Dendritic cell treated with granulocyte-macrophage colony-stimulating factor and Interleukin-4, amounts not matched to agents 40 ng/mL and 50 ng/mL, for 4 days (primary cell): Measurements from ENCODE around the gene ENDOD1.
"Not testable (repeated sequence)": the region's sequence is repeated elsewhere in the genome, so short reads cannot be mapped to it uniquely, and the experiment has no call there.

Experiments used
- H3K27ac Mint-ChIP-seq: one replicate; pipeline ENCODE4 v1.8.0; 2022; ENCODE audit warnings: mild to moderate bottlenecking, mixed read lengths
- H3K27me3 Mint-ChIP-seq: one replicate; pipeline ENCODE4 v1.8.0; 2022; ENCODE audit warnings: mild to moderate bottlenecking, mixed read lengths
- H3K36me3 Mint-ChIP-seq: one replicate; pipeline ENCODE4 v1.8.0; 2022; ENCODE audit warnings: low read depth, mixed read lengths
- H3K4me1 Mint-ChIP-seq: one replicate; pipeline ENCODE4 v1.8.0; 2022; ENCODE audit warnings: low read depth, mixed read lengths
- H3K4me3 Mint-ChIP-seq: one replicate; pipeline ENCODE4 v1.8.0; 2022; ENCODE audit warnings: mild to moderate bottlenecking, moderate library complexity, mixed read lengths
- H3K9me3 Mint-ChIP-seq: one replicate; pipeline ENCODE4 v1.8.0; 2022; ENCODE audit warnings: mixed read lengths
- intact Hi-C: fragments of 100-400 bp; cut with micrococcal nuclease; formaldehyde crosslinking; loops from one replicate; pipeline ENCODE4 v1.15.0; 2022

The ENDOD1 gene

GRCh38 chr11:95101935-95102334 lies 12.3 kb downstream of the ENDOD1 start:
- H3K4me1 Mint-ChIP-seq: peaks cover 7% of the 10 kb centered on the region
- no peaks in the 10 kb centered on the region for H3K36me3 Mint-ChIP-seq
- H3K9me3 Mint-ChIP-seq: no peaks in the 10 kb centered on the region
- intact Hi-C loops: no loop called here
- no peak overlapping the region for H3K4me3 Mint-ChIP-seq
- H3K27ac Mint-ChIP-seq: no peak overlapping the region
- no peaks in the 10 kb centered on the region for H3K27me3 Mint-ChIP-seq

GRCh38 chr11:95102733-95103132 lies 13.1 kb downstream of the ENDOD1 start:
- H3K27ac Mint-ChIP-seq: no peak overlapping the region
- H3K4me1 Mint-ChIP-seq: peaks cover 9% of the 10 kb centered on the region
- H3K9me3 Mint-ChIP-seq: no peaks in the 10 kb centered on the region
- intact Hi-C loops: no loop called here
- no peaks in the 10 kb centered on the region for H3K27me3 Mint-ChIP-seq
- no peaks in the 10 kb centered on the region for H3K36me3 Mint-ChIP-seq
- no peak overlapping the region for H3K4me3 Mint-ChIP-seq

- no peak overlapping the region for H3K27ac Mint-ChIP-seq
- H3K4me3 Mint-ChIP-seq: no peak overlapping the region
- no peaks in the 10 kb centered on the region for H3K36me3 Mint-ChIP-seq
- no peaks in the 10 kb centered on the region for H3K27me3 Mint-ChIP-seq
- H3K4me1 Mint-ChIP-seq: peaks cover 19% of the 10 kb centered on the region
- no peaks in the 10 kb centered on the region for H3K9me3 Mint-ChIP-seq
- intact Hi-C loops: no loop called here
These were observed 14.1 kb downstream of the ENDOD1 start for GRCh38 chr11:95103701-95104100.

GRCh38 chr11:95104121-95104830 lies 14.6 kb downstream of the ENDOD1 start:
- Mint-ChIP-seq H3K4me1 (peaks cover 25% of the 10 kb centered on the region), H3K36me3 (no peaks in the 10 kb centered on the region), H3K4me3 (no peak overlapping the region), H3K27ac (no peak overlapping the region), H3K27me3 (no peaks in the 10 kb centered on the region), H3K9me3 (no peaks in the 10 kb centered on the region)
- intact Hi-C loops: no loop called here

- Mint-ChIP-seq H3K4me3 (no peak overlapping the region), H3K4me1 (peaks cover 31% of the 10 kb centered on the region), H3K9me3 (no peaks in the 10 kb centered on the region), H3K27me3 (no peaks in the 10 kb centered on the region), H3K36me3 (no peaks in the 10 kb centered on the region), H3K27ac (no peak overlapping the region)
- intact Hi-C loops: no loop called here
These were observed 15.2 kb downstream of the ENDOD1 start for GRCh38 chr11:95104856-95105255.

GRCh38 chr11:95108159-95108611 lies 18.5 kb downstream of the ENDOD1 start:
- H3K27ac Mint-ChIP-seq: peak overlapping the region; percentile 88

GRCh38 chr11:95108671-95109551 lies 19.3 kb downstream of the ENDOD1 start:
- H3K27me3 Mint-ChIP-seq: no peaks in the 10 kb centered on the region
- no peaks in the 10 kb centered on the region for H3K36me3 Mint-ChIP-seq
- peak overlapping the region; percentile 88 for H3K27ac Mint-ChIP-seq
- intact Hi-C loops: no loop called here
- H3K4me3 Mint-ChIP-seq: peak overlapping the region; percentile 18
- H3K4me1 Mint-ChIP-seq: peaks cover 25% of the 10 kb centered on the region
- H3K9me3 Mint-ChIP-seq: no peaks in the 10 kb centered on the region

More at GRCh38 chr11:95108159-95108611, 18.5 kb downstream of the ENDOD1 start:
- H3K9me3 Mint-ChIP-seq: no peaks in the 10 kb centered on the region
- H3K36me3 Mint-ChIP-seq: no peaks in the 10 kb centered on the region
- H3K4me1 Mint-ChIP-seq: peaks cover 25% of the 10 kb centered on the region
- intact Hi-C loops: no loop called here
- no peaks in the 10 kb centered on the region for H3K27me3 Mint-ChIP-seq
- H3K4me3 Mint-ChIP-seq: peak overlapping the region; percentile 68

- H3K9me3 Mint-ChIP-seq, H3K27me3 Mint-ChIP-seq, H3K36me3 Mint-ChIP-seq, intact Hi-C loops, H3K4me3 Mint-ChIP-seq, H3K27ac Mint-ChIP-seq: not testable (repeated sequence)
- peaks cover 25% of the 10 kb centered on the region for H3K4me1 Mint-ChIP-seq
These were observed 21.8 kb downstream of the ENDOD1 start for GRCh38 chr11:95111471-95111870.

- peaks cover 25% of the 10 kb centered on the region for H3K4me1 Mint-ChIP-seq
- intact Hi-C loops: no loop called here
- H3K27me3 Mint-ChIP-seq: no peaks in the 10 kb centered on the region
- no peak overlapping the region for H3K4me3 Mint-ChIP-seq
- H3K27ac Mint-ChIP-seq: no peak overlapping the region
- H3K9me3 Mint-ChIP-seq: no peaks in the 10 kb centered on the region
- H3K36me3 Mint-ChIP-seq: no peaks in the 10 kb centered on the region
These were observed 22.4 kb downstream of the ENDOD1 start for GRCh38 chr11:95111923-95112540.

GRCh38 chr11:95115597-95115996 lies 26.0 kb downstream of the ENDOD1 start:
- H3K36me3 Mint-ChIP-seq: no peaks in the 10 kb centered on the region
- intact Hi-C loops: no loop called here
- no peak overlapping the region for H3K4me3 Mint-ChIP-seq
- H3K27me3 Mint-ChIP-seq: no peaks in the 10 kb centered on the region
- H3K4me1 Mint-ChIP-seq: no peaks in the 10 kb centered on the region
- no peaks in the 10 kb centered on the region for H3K9me3 Mint-ChIP-seq
- no peak overlapping the region for H3K27ac Mint-ChIP-seq

GRCh38 chr11:95119361-95120060 lies 29.9 kb downstream of the ENDOD1 start:
- no peaks in the 10 kb centered on the region for H3K4me1 Mint-ChIP-seq
- H3K27ac Mint-ChIP-seq: no peak overlapping the region
- H3K4me3 Mint-ChIP-seq: no peak overlapping the region
- H3K36me3 Mint-ChIP-seq: no peaks in the 10 kb centered on the region
- H3K27me3 Mint-ChIP-seq: no peaks in the 10 kb centered on the region
- intact Hi-C loops: no loop called here
- H3K9me3 Mint-ChIP-seq: no peaks in the 10 kb centered on the region

- intact Hi-C loops: no loop called here
- H3K4me1 Mint-ChIP-seq: no peaks in the 10 kb centered on the region
These were observed 32.1 kb downstream of the ENDOD1 start for GRCh38 chr11:95121698-95122097.

GRCh38 chr11:95123556-95123955 lies 33.9 kb downstream of the ENDOD1 start:
- intact Hi-C loops: no loop called here
- H3K27me3 Mint-ChIP-seq: no peaks in the 10 kb centered on the region
- no peaks in the 10 kb centered on the region for H3K4me1 Mint-ChIP-seq
- H3K27ac Mint-ChIP-seq: no peak overlapping the region
- H3K36me3 Mint-ChIP-seq: no peaks in the 10 kb centered on the region
- H3K9me3 Mint-ChIP-seq: no peaks in the 10 kb centered on the region
- H3K4me3 Mint-ChIP-seq: no peak overlapping the region

More at GRCh38 chr11:95121698-95122097, 32.1 kb downstream of the ENDOD1 start:
- Mint-ChIP-seq H3K36me3 (no peaks in the 10 kb centered on the region), H3K4me3 (no peak overlapping the region), H3K9me3 (no peaks in the 10 kb centered on the region), H3K27ac (no peak overlapping the region), H3K27me3 (no peaks in the 10 kb centered on the region)
